DMS114 treated with DMSO at 0.1 percent for 48 hours (cell line): ENCODE measurements around the gene TFB1M.
A peak's percentile ranks its signal among the peaks of the same experiment; 100 is the strongest.
"Not testable (repeated sequence)": the region's sequence is repeated elsewhere in the genome, so short reads cannot be mapped to it uniquely, and the experiment has no call there.

Experiments used
- DNase-seq: peaks from one replicate; lab custom pipeline; 2025; ENCODE audit not compliant: unreplicated experiment; lab: John Stamatoyannopoulos, UW

The TFB1M gene

DNA sequence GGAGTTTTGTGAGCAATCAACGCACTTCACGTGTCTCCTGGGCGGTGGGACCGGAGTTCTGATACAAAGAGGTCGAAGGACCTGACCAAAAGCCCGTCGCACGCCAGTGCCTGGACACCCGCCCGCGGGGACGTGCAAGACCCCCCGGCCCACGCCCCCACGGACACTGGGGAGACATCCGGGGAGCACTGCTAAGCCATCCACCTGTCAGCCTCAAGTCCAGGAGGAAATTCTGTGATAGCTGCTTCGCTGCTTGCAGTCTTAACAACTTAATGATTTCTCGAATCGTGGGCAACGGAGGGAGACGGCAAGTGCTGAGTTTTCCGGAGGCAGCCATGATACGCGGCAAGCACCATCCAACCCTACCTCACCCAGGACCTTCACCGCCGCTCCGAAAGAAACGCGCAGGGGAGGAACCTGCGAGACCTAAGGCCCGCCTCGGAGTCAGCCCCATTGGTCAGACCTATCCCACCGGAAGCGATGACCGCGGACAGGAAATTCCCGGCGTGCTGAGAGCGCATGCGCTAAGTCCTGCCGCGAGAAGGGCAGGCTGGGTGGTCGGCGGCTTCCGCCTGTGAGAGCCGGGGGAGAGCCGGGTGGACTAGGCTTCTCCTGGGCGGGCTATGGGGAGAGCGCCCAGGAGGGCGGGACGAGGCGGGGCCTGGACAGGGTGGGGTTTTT is at the start of gene TFB1M:
Gene TFB1M (minus strand): TSS at position 393 of the 681 bp plus-strand sequence. CDS start 56 bp downstream, at position 337.
- peak; percentile 86 for DNase-seq

DNA sequence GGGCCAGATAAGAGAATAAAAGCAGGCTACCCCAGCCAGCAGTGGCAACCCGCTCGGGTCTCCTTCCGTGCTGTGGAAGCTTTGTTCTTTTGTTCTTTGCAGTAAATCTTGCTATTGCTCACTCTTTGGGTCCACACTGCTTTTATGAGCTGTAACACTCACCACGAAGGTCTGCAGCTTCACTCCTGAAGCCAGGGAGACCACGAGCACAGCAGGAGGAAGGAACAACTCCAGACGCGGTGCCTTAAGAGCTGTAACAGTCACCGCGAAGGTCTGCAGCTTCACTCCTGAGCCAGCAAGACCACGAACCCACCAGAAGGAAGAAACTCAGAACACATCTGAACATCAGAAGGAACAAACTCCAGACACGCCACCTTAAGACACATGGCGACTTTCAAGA is 49.7 kb upstream of the TFB1M start:
- DNase-seq, result not testable (repeated sequence)

DNA sequence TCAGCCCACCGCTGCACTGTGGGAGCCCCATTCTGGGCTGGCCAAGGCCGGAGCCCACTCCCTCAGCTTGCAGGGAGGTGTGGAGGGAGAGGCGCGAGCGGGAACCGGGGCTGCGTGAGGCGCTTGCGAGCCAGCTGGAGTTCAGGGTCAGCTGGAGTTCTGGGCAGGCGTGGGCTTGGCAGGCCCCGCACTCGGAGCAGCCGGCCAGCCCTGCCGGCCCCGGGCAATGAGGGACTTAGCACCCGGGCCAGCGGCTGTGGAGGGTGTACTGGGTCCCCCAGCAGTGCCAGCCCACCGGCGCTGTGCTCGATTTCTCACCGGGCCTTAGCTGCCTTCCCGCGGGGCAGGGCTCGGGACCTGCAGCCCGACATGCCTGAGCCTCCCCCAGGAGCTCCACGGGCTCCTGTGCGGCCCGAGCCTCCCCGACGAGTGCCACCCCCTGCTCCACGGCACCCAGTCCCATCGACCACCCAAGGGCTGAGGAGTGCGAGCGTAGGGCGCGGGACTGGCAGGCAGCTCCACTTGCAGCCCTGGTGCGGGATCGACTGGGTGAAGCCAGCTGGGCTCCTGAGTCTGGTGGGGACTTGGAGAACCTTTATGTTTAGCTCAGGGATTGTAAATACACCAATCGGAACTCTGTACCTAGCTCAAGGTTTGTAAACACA is 48.8 kb upstream of the TFB1M start:
- not testable (repeated sequence) for DNase-seq

DNA sequence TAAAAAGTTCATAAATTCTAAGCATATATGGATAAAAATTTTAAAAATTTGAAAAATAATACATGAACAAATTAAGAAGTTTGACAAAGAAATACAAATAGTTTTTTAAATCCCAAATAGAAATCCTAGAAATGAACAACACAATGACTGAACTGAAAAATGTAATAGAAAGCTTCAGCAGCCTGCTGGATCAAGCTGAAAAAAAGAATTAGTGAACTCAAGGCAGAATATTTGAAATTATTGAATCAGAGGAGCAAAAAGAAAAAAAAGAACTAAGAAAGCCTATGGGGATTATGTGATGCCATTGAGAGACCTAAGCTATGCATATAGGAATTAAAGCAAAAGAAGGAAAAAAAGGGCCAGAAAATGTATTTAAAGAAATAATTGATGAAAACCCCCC is 39.9 kb upstream of the TFB1M start:
- DNase-seq, result no peak

DNA sequence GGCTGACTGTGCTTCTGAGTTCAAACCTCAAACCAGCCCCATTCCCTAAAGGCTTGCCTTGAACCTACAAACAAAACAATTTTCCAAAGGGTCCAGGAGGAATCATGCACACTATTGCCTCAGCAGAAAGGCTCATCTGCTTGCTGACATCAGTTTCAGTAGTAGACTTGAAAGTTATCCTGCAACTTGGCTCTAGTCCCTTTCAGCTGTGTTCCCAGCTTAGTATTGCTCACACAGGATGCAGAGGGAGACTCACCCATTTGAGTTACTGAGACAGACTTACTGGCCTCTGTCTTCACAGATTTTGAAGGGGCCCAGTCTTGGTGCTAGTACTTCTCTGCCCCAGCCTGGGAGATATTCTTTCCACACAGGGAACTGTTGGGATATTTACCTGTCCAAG is 38.5 kb upstream of the TFB1M start:
- no peak for DNase-seq

DNA sequence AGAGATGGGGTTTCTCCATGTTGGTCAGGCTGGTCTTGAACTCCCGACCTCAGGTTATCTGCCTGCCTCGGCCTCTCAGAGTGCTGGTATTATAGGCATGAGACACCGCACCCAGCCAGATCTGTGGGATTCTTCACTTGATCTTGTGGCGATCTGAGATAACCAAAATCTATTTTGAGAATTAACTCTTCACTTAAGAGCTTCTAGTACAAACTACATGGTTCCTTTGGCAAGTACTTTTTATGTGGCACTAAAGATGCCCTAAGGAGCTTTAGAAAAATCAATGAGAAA is 37.8 kb upstream of the TFB1M start:
- no peak for DNase-seq

DNA sequence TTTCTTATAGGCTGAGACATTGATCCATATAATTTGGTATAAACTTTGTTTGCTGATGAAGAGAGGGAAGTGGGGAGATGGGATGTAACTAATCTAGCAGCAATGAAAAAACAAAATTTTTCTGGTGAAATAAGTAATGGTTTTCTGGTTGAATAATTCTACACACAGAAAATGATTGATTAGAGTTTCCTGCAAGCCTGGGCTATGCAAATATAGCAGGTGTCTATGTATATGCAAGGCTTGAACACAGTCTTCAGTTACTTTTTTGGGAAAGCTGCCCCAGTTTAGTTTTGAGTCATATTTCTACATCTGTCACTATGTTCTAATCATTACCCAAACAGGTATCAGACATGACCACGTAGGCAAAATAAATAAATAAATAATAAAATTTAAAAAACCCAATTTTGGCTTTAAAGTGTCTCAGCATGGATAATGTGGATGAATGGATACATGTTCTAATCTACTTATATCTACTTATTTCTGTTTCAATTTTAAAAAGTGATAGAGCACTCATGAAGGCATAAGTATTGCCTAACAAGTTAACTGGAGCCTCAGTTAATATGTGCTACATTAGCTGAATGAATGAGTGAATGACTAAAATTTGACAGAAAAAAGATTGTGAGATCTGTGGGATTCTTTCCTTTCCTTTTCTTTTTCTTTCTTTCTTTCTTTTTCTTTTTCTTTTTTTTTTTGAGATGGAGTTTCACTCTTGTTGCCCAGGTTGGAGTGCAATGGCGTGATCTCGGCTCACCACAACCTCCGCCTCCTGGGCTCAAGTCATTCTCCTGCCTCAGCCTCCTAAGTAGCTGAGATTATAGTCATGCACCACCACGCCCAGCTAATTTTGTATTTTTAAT is 37.2 kb upstream of the TFB1M start:
- no peak for DNase-seq

DNA sequence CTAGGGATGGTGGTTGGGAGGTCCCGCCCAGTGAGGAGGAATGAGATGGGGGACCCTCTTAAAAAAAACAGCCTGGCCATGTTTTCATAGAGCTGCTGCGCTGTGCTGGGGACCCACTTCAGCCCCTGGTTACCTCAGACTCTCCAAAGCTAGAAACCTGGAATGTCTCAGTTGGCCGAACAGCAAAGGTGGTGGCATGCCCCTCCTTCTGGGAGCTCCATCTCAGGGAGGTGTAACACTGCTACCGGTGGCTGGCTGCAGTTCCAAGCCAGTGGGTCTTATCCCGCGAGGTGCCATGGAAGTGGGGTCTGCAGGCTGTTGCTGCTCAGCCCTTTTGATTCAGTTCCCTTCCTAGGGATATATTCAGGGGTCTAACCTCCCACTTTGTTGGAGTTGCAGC is 35.7 kb upstream of the TFB1M start:
- DNase-seq, result no peak

DNA sequence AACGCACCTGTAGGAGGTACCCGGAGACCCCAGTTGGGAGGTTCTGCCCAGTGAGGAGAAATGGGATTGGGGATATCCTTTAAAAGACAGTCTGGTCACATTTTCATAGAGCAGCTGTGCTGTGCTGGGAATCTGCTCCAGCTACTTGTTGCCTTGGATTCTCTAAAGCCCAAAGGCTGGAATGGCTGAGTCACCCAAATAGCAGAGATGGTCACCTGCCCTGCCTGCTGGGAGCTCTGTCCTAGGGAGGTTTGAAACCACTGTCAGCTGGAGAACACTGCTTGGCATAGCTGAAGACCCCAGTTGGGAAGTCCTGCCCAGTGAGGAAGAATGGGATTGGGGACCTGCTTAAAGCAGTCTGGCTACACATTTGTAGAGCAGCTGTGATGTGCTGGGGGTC is 34.8 kb upstream of the TFB1M start:
- DNase-seq, result no peak

DNA sequence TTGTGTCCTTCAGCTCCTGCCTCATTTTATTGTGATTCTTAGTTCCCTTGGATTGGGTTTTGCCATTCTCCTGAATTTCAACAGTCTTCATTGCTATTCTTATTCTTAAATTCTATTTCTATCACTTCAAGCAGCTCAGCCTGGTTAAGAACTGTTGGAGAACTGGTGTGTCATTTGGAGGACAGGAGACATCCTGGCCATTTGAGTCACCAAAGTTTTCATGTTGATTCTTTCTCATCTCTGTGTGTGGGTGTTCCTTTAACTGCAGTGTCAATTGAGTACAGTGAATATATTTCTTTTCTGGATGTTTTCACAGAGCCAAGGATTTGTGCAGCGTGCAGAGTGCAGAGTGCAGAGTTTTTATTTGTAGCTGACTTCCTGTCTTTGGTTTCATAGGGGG is 33.5 kb upstream of the TFB1M start:
- no peak for DNase-seq

DNA sequence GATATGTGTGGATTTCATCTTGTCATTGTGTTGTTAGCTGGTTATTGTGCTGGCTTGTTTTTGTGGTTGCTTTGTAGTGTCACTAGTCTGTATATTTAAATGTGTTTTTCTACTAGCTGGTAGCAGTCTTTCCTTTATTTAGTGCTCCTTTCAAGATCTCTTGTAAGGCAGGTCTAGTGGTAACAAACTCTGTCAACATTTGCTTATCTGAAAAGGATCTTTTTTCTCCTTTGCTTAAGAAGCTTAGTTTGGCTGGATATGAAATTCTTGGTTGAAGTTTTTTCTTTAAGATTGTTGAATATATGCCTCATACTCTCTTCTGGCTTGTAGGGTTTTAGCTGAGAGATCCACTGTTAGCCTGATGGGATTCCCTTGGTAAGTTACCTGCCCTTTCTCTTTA is 32.7 kb upstream of the TFB1M start:
- DNase-seq, result no peak

DNA sequence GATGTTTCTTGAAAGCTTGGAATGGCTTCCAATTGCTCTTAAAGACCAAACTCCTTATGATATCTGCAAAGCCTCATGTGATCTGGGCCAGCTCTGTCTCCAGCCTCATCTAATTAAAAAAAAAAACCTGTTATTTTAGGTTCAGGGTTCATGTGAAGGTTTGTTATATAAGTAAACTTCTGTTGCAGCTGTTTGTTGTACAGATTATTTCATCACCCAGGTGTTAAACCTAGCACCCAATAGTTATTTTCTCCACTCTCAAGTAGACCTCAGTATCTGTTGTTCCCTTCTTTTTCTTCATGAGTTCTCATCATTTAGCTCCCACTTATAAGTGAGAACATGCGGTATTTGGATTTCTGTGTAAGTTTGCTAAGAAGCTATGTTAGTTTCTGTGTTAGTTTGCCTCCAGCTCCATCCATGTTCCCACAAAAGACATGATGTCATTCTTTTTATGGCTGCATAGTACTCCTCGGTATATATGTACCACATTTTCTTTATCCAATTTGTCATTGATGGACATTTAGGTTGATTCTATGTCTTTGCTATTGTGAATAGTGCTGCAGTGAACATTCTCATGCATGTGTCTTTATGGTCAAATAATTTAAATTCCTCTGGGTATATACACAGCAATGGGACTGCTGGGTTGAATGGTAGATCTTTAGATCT is 30.2 kb upstream of the TFB1M start:
- DNase-seq, result no peak

DNA sequence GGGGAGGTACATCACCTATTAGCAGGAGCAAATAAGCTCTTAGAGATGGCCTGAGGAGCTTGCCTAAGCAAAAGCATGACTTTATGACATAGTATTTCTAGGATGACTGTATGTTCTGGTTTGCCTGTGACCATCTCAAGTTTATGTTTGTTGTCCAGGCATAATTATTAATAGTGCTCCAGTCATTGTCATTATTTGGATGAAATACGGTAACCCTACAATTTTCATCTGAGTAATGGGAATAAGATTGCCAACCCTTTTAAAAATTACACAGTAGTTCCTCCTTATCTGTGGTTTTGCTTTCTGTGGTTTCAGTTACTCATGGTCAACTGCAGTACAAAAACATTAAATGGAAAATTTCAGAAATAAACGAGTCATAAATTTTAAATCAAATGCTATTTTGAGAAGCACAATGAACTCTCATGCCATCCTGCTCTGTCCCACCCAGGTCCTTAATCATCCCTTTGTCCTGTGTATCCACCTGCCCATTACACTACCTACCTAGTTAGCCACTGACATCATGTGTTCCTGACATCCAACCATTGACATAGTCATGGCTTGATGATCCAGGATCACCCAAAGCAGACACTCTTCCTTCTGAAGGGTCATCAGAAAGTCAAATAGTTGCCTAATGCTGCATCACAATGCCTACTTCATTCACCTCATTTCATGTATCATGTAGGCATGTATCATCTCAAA is 27.0 kb upstream of the TFB1M start:
- no peak for DNase-seq

DNA sequence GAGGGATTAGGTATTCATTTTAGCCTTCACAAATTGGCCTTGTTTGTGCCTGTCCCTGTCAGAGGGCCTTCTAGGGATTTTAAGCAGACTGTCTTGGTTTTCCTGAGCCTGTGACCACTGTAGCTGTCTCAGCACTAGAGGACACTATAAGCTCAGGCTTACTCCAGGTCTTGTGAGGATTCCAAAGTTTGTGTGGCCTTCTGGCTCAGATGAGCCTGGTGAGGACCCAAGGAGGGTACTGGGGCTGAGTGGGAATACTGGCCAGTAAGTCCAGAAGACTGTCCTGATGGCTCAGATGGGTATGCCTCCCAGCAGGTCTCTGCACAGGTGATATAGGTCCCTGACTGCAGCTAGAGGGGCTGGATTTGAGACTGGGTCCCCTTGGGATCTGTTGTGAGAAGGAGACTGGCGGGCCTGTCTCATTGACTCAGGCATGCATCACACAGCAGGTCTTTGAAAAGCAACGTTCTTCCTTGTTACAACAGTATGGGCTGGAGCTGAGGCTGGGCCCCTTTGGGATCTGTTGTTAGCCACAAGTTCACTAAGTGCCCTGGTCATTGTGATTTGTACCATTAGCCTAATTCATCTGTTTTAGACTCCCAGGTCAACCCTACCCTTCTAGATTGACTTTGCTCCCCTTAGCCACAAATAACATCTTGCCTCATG is 26.3 kb upstream of the TFB1M start:
- DNase-seq, result no peak

DNA sequence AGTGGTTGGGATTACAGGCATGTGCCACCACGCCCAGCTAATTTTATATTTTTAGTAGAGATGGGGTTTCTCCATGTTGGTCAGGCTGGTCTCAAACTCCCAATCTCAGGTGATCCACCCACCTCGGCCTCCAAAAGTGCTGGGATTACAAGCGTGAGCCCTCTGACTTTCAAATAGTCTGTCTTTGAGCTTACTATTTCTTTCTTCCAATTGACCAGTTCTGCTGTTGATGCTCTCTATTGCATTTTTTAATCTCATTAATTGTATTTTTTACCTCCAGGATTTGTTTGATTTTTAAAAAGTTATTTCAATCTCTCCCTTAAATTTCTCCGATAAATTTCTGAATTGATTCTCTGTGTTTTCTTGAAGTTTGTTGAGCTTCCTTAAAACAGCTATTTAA is 25.6 kb upstream of the TFB1M start:
- not testable (repeated sequence) for DNase-seq

DNA sequence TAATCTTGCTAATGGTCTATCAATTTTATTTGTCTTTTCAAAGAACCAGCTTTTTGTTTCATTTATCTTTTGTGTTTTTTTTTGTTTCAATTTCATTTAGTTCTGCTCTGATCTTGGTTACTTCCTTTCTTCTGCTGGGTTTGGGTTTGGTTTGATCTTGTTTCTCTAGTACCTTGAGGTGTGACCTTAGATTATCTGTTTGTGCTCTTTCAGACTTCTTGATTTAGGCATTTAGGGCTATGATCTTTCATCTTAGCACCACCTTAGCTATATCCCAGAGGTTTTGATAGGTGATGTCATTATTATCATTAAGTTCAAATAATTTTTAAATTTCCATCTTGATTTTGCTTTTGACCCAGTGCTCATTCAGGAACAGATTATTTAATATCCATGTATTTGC is 24.0 kb upstream of the TFB1M start:
- not testable (repeated sequence) for DNase-seq

DNA sequence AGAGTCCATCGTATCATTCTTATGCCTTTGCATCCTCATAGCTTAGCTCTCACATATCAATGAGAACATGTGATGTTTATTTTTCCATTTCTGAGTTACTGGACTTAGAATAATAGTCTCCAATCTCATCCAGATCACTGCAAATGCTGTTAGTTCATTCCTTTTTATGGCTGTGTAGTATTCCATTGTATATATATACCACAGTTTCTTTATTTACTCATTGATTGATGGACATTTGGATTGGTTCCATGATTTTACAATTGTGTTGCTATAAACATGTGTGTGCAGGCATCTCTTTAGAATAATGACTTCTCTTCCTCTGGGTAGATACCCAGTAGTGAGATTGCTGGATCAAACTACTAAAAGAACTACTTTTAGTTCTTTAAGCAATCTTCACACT is 21.0 kb upstream of the TFB1M start:
- no peak for DNase-seq

DNA sequence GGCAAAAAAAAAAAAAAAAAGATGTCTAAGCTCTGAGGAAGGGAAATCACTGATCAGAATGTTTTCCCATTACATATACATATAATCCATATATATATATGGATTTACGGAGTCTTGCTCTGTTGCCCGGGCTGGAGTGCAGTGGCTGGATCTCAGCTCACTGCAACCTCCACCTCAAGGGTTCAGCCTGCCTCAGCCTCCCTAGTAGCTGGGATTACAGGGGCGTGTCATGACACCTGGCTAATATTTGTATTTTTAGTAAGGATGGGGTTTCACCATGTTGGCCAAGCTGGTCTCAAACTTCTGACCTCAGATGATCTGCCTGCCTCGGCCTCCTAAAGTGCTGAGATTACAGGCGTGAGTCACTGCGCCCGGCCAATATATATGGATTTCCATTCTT is 19.8 kb upstream of the TFB1M start:
- DNase-seq, result not testable (repeated sequence)

DNA sequence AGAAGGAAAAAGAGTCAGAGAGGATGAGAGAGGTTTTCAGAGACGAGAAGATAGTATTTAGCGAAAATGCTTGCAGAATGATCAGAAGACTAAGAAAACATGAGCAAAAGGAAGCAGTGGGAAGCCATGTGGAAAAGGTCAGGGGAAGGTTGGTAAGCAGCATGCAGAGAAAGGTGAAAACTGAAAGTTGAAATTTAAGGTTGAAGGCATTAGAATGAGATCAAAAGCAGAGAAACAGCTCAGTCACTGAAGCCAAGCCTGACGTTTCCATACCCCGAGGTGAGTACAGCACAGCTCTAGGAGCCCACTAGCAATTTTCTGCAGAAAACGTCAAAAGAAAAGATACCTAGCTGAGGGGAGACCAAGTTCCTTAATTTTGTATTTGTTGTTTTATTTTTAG is 19.1 kb upstream of the TFB1M start:
- DNase-seq, result no peak

DNA sequence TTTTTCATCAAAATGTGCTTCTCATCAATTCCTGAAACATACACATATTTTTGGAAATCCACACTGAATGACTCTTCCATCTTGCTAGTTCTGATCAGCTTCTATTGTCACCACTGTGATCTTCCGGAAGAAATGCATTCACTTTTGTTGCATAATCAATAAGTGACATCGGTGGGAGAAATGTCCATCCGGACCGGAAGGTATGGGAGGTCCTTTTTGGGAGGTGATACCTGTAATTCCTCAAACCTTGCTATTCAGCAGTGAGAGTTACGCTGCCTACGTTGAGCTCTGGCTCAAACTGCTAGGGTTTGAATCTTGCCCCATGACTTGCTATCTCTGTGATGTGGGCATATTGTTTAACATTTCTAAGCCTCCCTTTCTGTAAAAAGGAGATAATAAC is 16.6 kb upstream of the TFB1M start:
- DNase-seq, result no peak
